ENCODE data around the gene YARS1.

YARS1 gene

DNA sequence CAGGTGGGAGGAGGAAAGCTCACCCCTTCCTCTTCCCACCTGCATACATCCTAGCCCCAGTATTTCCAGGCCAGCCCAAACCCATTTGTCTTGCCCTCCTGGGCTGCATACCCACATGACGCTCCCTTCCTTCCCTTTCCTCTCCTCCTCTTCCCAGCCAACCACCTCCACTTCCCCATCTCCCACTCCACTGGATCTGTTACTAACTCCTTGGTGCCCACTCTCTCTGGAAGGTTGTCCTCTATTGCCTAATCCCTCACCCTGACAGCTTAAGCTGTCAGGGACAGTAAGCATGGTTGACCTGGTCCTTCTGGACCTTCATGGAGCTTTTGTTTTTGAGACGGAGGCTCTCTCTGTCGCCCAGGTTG is 91.6 kb downstream of the YARS1 start:
- in situ Hi-C loops (cut with HindIII; ENCODE audit: low sequenced_read_pairs), result no loop called here
- TF ChIP-seq, protein P1, sequence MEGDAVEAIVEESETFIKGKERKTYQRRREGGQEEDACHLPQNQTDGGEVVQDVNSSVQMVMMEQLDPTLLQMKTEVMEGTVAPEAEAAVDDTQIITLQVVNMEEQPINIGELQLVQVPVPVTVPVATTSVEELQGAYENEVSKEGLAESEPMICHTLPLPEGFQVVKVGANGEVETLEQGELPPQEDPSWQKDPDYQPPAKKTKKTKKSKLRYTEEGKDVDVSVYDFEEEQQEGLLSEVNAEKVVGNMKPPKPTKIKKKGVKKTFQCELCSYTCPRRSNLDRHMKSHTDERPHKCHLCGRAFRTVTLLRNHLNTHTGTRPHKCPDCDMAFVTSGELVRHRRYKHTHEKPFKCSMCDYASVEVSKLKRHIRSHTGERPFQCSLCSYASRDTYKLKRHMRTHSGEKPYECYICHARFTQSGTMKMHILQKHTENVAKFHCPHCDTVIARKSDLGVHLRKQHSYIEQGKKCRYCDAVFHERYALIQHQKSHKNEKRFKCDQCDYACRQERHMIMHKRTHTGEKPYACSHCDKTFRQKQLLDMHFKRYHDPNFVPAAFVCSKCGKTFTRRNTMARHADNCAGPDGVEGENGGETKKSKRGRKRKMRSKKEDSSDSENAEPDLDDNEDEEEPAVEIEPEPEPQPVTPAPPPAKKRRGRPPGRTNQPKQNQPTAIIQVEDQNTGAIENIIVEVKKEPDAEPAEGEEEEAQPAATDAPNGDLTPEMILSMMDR (IDR thresholded peaks at IDR 0.05; ENCODE audit: low read depth, low read length, missing control alignments), result no peak
- no peak overlapping the region for H3K4me3 ChIP-seq (ENCODE audit: low read depth, low read length)
- DNase-seq (ENCODE audit: low read depth), result no peak
